ENCODE results near the gene NUDT6.

NUDT6 gene

GRCh38 chr4:122914938-122915337 lies 7.5 kb downstream of the NUDT6 start:
- Histone ChIP-seq H3K36me3 (ENCODE audit: control insufficient read depth, insufficient read depth, low read length) (no peaks in the 10 kb centered on the region), H3K4me1 (ENCODE audit: control insufficient read depth, insufficient read depth, low read length) (no peaks in the 10 kb centered on the region), H3K27ac (ENCODE audit: insufficient read depth, low read depth, low read length, poor library complexity, severe bottlenecking) (no peak overlapping the region), H3K27me3 (ENCODE audit: control insufficient read depth, insufficient read depth, low read length, poor library complexity, severe bottlenecking) (no peaks in the 10 kb centered on the region), H3K9me3 (ENCODE audit: control insufficient read depth, low read length) (no peaks in the 10 kb centered on the region), H3K4me3 (ENCODE audit: insufficient read depth, low read depth, low read length) (no peak overlapping the region)
- 75 to 88% methylated on average over 3 of the region's 3 CpGs for WGBS, 2 experiments

GRCh38 chr4:122914292-122914904 lies 8.0 kb downstream of the NUDT6 start:
- Histone ChIP-seq H3K4me1 (ENCODE audit: control insufficient read depth, insufficient read depth, low read length) (no peaks in the 10 kb centered on the region), H3K9me3 (ENCODE audit: control insufficient read depth, low read length) (no peaks in the 10 kb centered on the region), H3K36me3 (ENCODE audit: control insufficient read depth, insufficient read depth, low read length) (no peaks in the 10 kb centered on the region), H3K4me3 (ENCODE audit: insufficient read depth, low read depth, low read length) (no peak overlapping the region), H3K27me3 (ENCODE audit: control insufficient read depth, insufficient read depth, low read length, poor library complexity, severe bottlenecking) (no peaks in the 10 kb centered on the region), H3K27ac (ENCODE audit: insufficient read depth, low read depth, low read length, poor library complexity, severe bottlenecking) (no peak overlapping the region)
- 81 to 93% methylated on average over 1 to 3 of the region's 4 CpGs for WGBS, 2 experiments

- no peaks in the 10 kb centered on the region for H3K27me3 ChIP-seq (ENCODE audit: control insufficient read depth, insufficient read depth, low read length, poor library complexity, severe bottlenecking)
- H3K4me3 ChIP-seq (ENCODE audit: insufficient read depth, low read depth, low read length) = no peak overlapping the region
- no peak overlapping the region for H3K27ac ChIP-seq (ENCODE audit: insufficient read depth, low read depth, low read length, poor library complexity, severe bottlenecking)
- H3K4me1 ChIP-seq (ENCODE audit: control insufficient read depth, insufficient read depth, low read length) = no peaks in the 10 kb centered on the region
- H3K36me3 ChIP-seq (ENCODE audit: control insufficient read depth, insufficient read depth, low read length) = no peaks in the 10 kb centered on the region
- 71 to 78% methylated on average over 1 of the region's 1 CpG for WGBS, 2 experiments
- H3K9me3 ChIP-seq (ENCODE audit: control insufficient read depth, low read length) = no peaks in the 10 kb centered on the region
These were observed 9.4 kb downstream of the NUDT6 start for GRCh38 chr4:122912810-122913575.

- WGBS, 2 experiments = 90 to 91% methylated on average over 1 of the region's 1 CpG
- H3K36me3 ChIP-seq (ENCODE audit: control insufficient read depth, insufficient read depth, low read length) = no peaks in the 10 kb centered on the region
These were observed 10.8 kb downstream of the NUDT6 start for GRCh38 chr4:122911588-122911987.

GRCh38 chr4:122909683-122910082 lies 12.7 kb downstream of the NUDT6 start:
- whole genome bisulfite sequencing, 2 experiments = 57 to 75% methylated on average over 2 of the region's 2 CpGs

More at GRCh38 chr4:122911588-122911987, 10.8 kb downstream of the NUDT6 start:
- H3K9me3 ChIP-seq (ENCODE audit: control insufficient read depth, low read length) = no peaks in the 10 kb centered on the region
- no peak overlapping the region for H3K4me3 ChIP-seq (ENCODE audit: insufficient read depth, low read depth, low read length)
- no peak overlapping the region for H3K27ac ChIP-seq (ENCODE audit: insufficient read depth, low read depth, low read length, poor library complexity, severe bottlenecking)
- H3K27me3 ChIP-seq (ENCODE audit: control insufficient read depth, insufficient read depth, low read length, poor library complexity, severe bottlenecking) = no peaks in the 10 kb centered on the region
- no peaks in the 10 kb centered on the region for H3K4me1 ChIP-seq (ENCODE audit: control insufficient read depth, insufficient read depth, low read length)

GRCh38 chr4:122908223-122908622 lies 14.2 kb downstream of the NUDT6 start:
- no peaks in the 10 kb centered on the region for H3K9me3 ChIP-seq (ENCODE audit: control insufficient read depth, low read length)
- H3K27ac ChIP-seq (ENCODE audit: insufficient read depth, low read depth, low read length, poor library complexity, severe bottlenecking) = no peak overlapping the region
- WGBS, 2 experiments = 96 to 97% methylated on average over 1 of the region's 1 CpG
- H3K27me3 ChIP-seq (ENCODE audit: control insufficient read depth, insufficient read depth, low read length, poor library complexity, severe bottlenecking) = no peaks in the 10 kb centered on the region
- no peaks in the 10 kb centered on the region for H3K4me1 ChIP-seq (ENCODE audit: control insufficient read depth, insufficient read depth, low read length)
- no peaks in the 10 kb centered on the region for H3K36me3 ChIP-seq (ENCODE audit: control insufficient read depth, insufficient read depth, low read length)
- H3K4me3 ChIP-seq (ENCODE audit: insufficient read depth, low read depth, low read length) = no peak overlapping the region

More at GRCh38 chr4:122909683-122910082, 12.7 kb downstream of the NUDT6 start:
- no peaks in the 10 kb centered on the region for H3K4me1 ChIP-seq (ENCODE audit: control insufficient read depth, insufficient read depth, low read length)
- H3K27me3 ChIP-seq (ENCODE audit: control insufficient read depth, insufficient read depth, low read length, poor library complexity, severe bottlenecking) = no peaks in the 10 kb centered on the region
- no peaks in the 10 kb centered on the region for H3K9me3 ChIP-seq (ENCODE audit: control insufficient read depth, low read length)
- H3K4me3 ChIP-seq (ENCODE audit: insufficient read depth, low read depth, low read length) = no peak overlapping the region
- no peak overlapping the region for H3K27ac ChIP-seq (ENCODE audit: insufficient read depth, low read depth, low read length, poor library complexity, severe bottlenecking)
- no peaks in the 10 kb centered on the region for H3K36me3 ChIP-seq (ENCODE audit: control insufficient read depth, insufficient read depth, low read length)

- H3K27ac ChIP-seq (ENCODE audit: insufficient read depth, low read depth, low read length, poor library complexity, severe bottlenecking) = no peak overlapping the region
- H3K4me3 ChIP-seq (ENCODE audit: insufficient read depth, low read depth, low read length) = no peak overlapping the region
- H3K27me3 ChIP-seq (ENCODE audit: control insufficient read depth, insufficient read depth, low read length, poor library complexity, severe bottlenecking) = no peaks in the 10 kb centered on the region
- H3K36me3 ChIP-seq (ENCODE audit: control insufficient read depth, insufficient read depth, low read length) = no peaks in the 10 kb centered on the region
- H3K9me3 ChIP-seq (ENCODE audit: control insufficient read depth, low read length) = no peaks in the 10 kb centered on the region
- 92 to 97% methylated on average over 7 of the region's 7 CpGs for WGBS, 2 experiments
- no peaks in the 10 kb centered on the region for H3K4me1 ChIP-seq (ENCODE audit: control insufficient read depth, insufficient read depth, low read length)
These were observed 15.5 kb downstream of the NUDT6 start for GRCh38 chr4:122906859-122907305.

- H3K4me1 ChIP-seq (ENCODE audit: control insufficient read depth, insufficient read depth, low read length) = no peaks in the 10 kb centered on the region
- H3K27ac ChIP-seq (ENCODE audit: insufficient read depth, low read depth, low read length, poor library complexity, severe bottlenecking) = no peak overlapping the region
- no peaks in the 10 kb centered on the region for H3K36me3 ChIP-seq (ENCODE audit: control insufficient read depth, insufficient read depth, low read length)
These were observed 18.6 kb downstream of the NUDT6 start for GRCh38 chr4:122903766-122904288.

GRCh38 chr4:122901247-122902010 lies 21.0 kb downstream of the NUDT6 start:
- H3K4me3 ChIP-seq (ENCODE audit: insufficient read depth, low read depth, low read length) = no peak overlapping the region
- WGBS, 2 experiments = 92 to 98% methylated on average over 2 of the region's 2 CpGs
- H3K9me3 ChIP-seq (ENCODE audit: control insufficient read depth, low read length) = no peaks in the 10 kb centered on the region
- no peaks in the 10 kb centered on the region for H3K27me3 ChIP-seq (ENCODE audit: control insufficient read depth, insufficient read depth, low read length, poor library complexity, severe bottlenecking)
- H3K27ac ChIP-seq (ENCODE audit: insufficient read depth, low read depth, low read length, poor library complexity, severe bottlenecking) = no peak overlapping the region
- no peaks in the 10 kb centered on the region for H3K4me1 ChIP-seq (ENCODE audit: control insufficient read depth, insufficient read depth, low read length)
- H3K36me3 ChIP-seq (ENCODE audit: control insufficient read depth, insufficient read depth, low read length) = no peaks in the 10 kb centered on the region

More at GRCh38 chr4:122903766-122904288, 18.6 kb downstream of the NUDT6 start:
- H3K27me3 ChIP-seq (ENCODE audit: control insufficient read depth, insufficient read depth, low read length, poor library complexity, severe bottlenecking) = no peaks in the 10 kb centered on the region
- H3K4me3 ChIP-seq (ENCODE audit: insufficient read depth, low read depth, low read length) = no peak overlapping the region
- H3K9me3 ChIP-seq (ENCODE audit: control insufficient read depth, low read length) = no peaks in the 10 kb centered on the region

- H3K36me3 ChIP-seq (ENCODE audit: control insufficient read depth, insufficient read depth, low read length) = no peaks in the 10 kb centered on the region
- H3K27ac ChIP-seq (ENCODE audit: insufficient read depth, low read depth, low read length, poor library complexity, severe bottlenecking) = no peak overlapping the region
- H3K4me1 ChIP-seq (ENCODE audit: control insufficient read depth, insufficient read depth, low read length) = no peaks in the 10 kb centered on the region
- WGBS, 2 experiments = 95% methylated on average over 1 to 3 of the region's 3 CpGs
- no peaks in the 10 kb centered on the region for H3K27me3 ChIP-seq (ENCODE audit: control insufficient read depth, insufficient read depth, low read length, poor library complexity, severe bottlenecking)
- H3K9me3 ChIP-seq (ENCODE audit: control insufficient read depth, low read length) = no peaks in the 10 kb centered on the region
- H3K4me3 ChIP-seq (ENCODE audit: insufficient read depth, low read depth, low read length) = no peak overlapping the region
These were observed 22.1 kb downstream of the NUDT6 start for GRCh38 chr4:122900314-122900713.

All from ectodermal cell (in vitro differentiated cells).